HL-60/S4 (cell line): ENCODE data around the gene P2RX3.
"Not testable (repeated sequence)": the region's sequence is repeated elsewhere in the genome, so short reads cannot be mapped to it uniquely, and the experiment has no call there.

Source experiments
- in situ Hi-C: fragments of 300-500 bp; cut with MboI; formaldehyde crosslinking; loops from 2 replicates; pipeline ENCODE4 v1.14.3; 2022; ENCODE audit warnings: low sequenced_read_pairs

P2RX3 gene

GRCh38 chr11:57323167-57323854, 14.8 kb upstream of the P2RX3 start:
- in situ Hi-C loops = loop anchor here (25.0 kb wide), 1 partner anchor 111 kb away; no protein-coding TSS in a partner anchor

GRCh38 chr11:57323855-57324153, 14.3 kb upstream of the P2RX3 start:
- in situ Hi-C loops = loop anchor here (25.0 kb wide), 1 partner anchor 112 kb away; no protein-coding TSS in a partner anchor

- in situ Hi-C loops = loop anchor here (25.0 kb wide), 1 partner anchor 112 kb away; no protein-coding TSS in a partner anchor
Observed at GRCh38 chr11:57324154-57324885, 13.8 kb upstream of the P2RX3 start.

GRCh38 chr11:57324886-57325734, 13.0 kb upstream of the P2RX3 start, which contains the start of gene TNKS1BP1:
Gene TNKS1BP1, minus strand, starts transcription at chr11:57324952. Its CDS starts 3,067 bp downstream, at chr11:57321885.
- in situ Hi-C loops = loop anchor here (25.0 kb wide), 1 partner anchor 113 kb away; no protein-coding TSS in a partner anchor

- in situ Hi-C loops = no loop called here
Observed at GRCh38 chr11:57325735-57326048, 12.5 kb upstream of the P2RX3 start.

- in situ Hi-C loops = no loop called here
Observed at GRCh38 chr11:57327721-57328120, 10.4 kb upstream of the P2RX3 start.

GRCh38 chr11:57330029-57330428, 8.1 kb upstream of the P2RX3 start:
- in situ Hi-C loops = no loop called here

GRCh38 chr11:57331720-57332119, 6.4 kb upstream of the P2RX3 start:
- in situ Hi-C loops = no loop called here

- in situ Hi-C loops = no loop called here
Observed at GRCh38 chr11:57332694-57333440, 5.3 kb upstream of the P2RX3 start.

- in situ Hi-C loops = no loop called here
Observed at GRCh38 chr11:57335023-57335342, 3.2 kb upstream of the P2RX3 start.

- in situ Hi-C loops = no loop called here
Observed at GRCh38 chr11:57335343-57336110, 2.6 kb upstream of the P2RX3 start, which contains the start of gene SSRP1. Gene SSRP1, minus strand, starts transcription at chr11:57335892. Its CDS starts 771 bp downstream, at chr11:57335121.

GRCh38 chr11:57336111-57336666, 2.0 kb upstream of the P2RX3 start:
- in situ Hi-C loops = no loop called here

- in situ Hi-C loops = not testable (repeated sequence)
Observed at GRCh38 chr11:57336856-57337255, 1.3 kb upstream of the P2RX3 start.

GRCh38 chr11:57339328-57339727, 1.2 kb downstream of the P2RX3 start:
- in situ Hi-C loops = no loop called here

- in situ Hi-C loops = loop anchor here (10.0 kb wide), 1 partner anchor 305 kb away; the partner anchor contains the start of gene YPEL4
Observed at GRCh38 chr11:57340039-57340615, 2.0 kb downstream of the P2RX3 start.

GRCh38 chr11:57341250-57341808, 3.2 kb downstream of the P2RX3 start:
- in situ Hi-C loops = loop anchor here (10.0 kb wide), 1 partner anchor 303 kb away; the partner anchor contains the start of gene YPEL4

GRCh38 chr11:57342702-57343101, 4.5 kb downstream of the P2RX3 start:
- in situ Hi-C loops = loop anchor here (10.0 kb wide), 1 partner anchor 302 kb away; the partner anchor contains the start of gene YPEL4

GRCh38 chr11:57343825-57344224, 5.7 kb downstream of the P2RX3 start:
- in situ Hi-C loops = loop anchor here (10.0 kb wide), 1 partner anchor 301 kb away; the partner anchor contains the start of gene YPEL4

- in situ Hi-C loops = loop anchor here (5.0 to 10.0 kb wide), 2 partner anchors 177 to 300 kb away; partner anchors contain the start of gene YPEL4
Observed at GRCh38 chr11:57344826-57345225, 6.7 kb downstream of the P2RX3 start.
